ENCODE results near the gene GALNT2. TPM values are rescaled to one million over a fixed set of nuclear protein-coding genes. Genes with fewer than 3 reads are reported as not detected.

Gene GALNT2
- total and polyA plus RNA-seq, 2 experiments from 2014 or later = 17.8 to 48.3 TPM

DNA sequence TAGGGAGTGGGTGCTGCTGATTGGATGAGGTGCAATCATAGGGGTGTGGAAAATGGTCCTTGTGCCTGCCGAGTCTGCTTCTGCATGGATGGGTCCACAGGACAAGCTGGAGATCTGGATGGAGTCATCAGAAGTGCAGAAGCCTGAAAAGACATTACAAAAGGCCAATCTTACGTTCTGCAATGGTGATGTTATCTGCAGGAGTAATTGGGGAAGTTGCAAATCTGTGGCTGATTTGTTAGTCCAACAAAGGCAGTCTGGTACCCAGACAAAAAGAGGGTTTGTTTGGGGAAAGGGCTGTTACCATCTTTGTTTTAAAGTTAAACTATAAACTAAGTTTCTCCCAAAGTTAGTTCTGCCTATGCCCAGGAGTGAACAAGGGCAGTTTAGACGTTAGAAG lies 192.6 kb downstream of the GALNT2 start (continued):
- TF ChIP-seq POLR2AphosphoS5 (IDR thresholded peaks at IDR 0.05; ENCODE audit: low read depth) (no peak), EZH2 (IDR thresholded peaks at IDR 0.05; ENCODE audit: low read depth, unreplicated experiment) (no peak), NANOG (IDR thresholded peaks at IDR 0.05; ENCODE audit: borderline replicate concordance) (no peak), ZNF114 (CRISPR knock-in tag; IDR thresholded peaks at IDR 0.05) (no peak), EZH2phosphoT487 (IDR thresholded peaks at IDR 0.05; ENCODE audit: unreplicated experiment) (no peak), STAT1 (IDR thresholded peaks at IDR 0.05; ENCODE audit: unreplicated experiment) (no peak)
- TF ChIP-seq, protein P1, sequence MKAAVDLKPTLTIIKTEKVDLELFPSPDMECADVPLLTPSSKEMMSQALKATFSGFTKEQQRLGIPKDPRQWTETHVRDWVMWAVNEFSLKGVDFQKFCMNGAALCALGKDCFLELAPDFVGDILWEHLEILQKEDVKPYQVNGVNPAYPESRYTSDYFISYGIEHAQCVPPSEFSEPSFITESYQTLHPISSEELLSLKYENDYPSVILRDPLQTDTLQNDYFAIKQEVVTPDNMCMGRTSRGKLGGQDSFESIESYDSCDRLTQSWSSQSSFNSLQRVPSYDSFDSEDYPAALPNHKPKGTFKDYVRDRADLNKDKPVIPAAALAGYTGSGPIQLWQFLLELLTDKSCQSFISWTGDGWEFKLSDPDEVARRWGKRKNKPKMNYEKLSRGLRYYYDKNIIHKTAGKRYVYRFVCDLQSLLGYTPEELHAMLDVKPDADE (IDR thresholded peaks at IDR 0.05) = no peak
- TF ChIP-seq, protein P2, sequence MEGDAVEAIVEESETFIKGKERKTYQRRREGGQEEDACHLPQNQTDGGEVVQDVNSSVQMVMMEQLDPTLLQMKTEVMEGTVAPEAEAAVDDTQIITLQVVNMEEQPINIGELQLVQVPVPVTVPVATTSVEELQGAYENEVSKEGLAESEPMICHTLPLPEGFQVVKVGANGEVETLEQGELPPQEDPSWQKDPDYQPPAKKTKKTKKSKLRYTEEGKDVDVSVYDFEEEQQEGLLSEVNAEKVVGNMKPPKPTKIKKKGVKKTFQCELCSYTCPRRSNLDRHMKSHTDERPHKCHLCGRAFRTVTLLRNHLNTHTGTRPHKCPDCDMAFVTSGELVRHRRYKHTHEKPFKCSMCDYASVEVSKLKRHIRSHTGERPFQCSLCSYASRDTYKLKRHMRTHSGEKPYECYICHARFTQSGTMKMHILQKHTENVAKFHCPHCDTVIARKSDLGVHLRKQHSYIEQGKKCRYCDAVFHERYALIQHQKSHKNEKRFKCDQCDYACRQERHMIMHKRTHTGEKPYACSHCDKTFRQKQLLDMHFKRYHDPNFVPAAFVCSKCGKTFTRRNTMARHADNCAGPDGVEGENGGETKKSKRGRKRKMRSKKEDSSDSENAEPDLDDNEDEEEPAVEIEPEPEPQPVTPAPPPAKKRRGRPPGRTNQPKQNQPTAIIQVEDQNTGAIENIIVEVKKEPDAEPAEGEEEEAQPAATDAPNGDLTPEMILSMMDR (conservative IDR thresholded peaks at IDR 0.05; ENCODE audit: low read depth in 2 of 2) = no peak

DNA sequence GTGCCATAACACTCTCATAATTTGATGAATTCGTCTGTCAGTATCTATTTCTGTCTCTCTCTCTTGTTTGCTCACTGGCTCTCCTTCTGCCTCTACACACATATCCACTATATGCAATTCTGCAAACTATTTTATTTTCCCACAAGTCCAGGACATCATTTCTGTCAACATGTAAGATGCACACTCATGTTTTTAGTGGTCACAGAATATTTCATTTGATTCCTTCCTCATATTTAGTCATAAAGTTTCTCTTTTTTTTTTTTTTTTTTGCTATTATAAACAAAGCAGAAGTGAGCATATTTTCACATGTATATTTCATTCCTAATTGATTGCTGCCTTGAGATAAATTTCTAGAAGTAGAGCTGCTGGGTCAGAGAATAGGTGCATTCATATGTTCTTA lies 193.8 kb downstream of the GALNT2 start:
- H3K4me1 ChIP-seq (ENCODE audit: insufficient read depth) = no peaks in the 10 kb centered on the region
- no peaks in the 10 kb centered on the region for H3K79me2 ChIP-seq (replicated peaks; ENCODE audit: insufficient read depth)
- H3K4me3 ChIP-seq = no peak overlapping the region
- peaks cover 6% of the 10 kb centered on the region for H3K36me3 ChIP-seq (ENCODE audit: insufficient read depth)
- no peaks in the 10 kb centered on the region for H3K9me2 ChIP-seq (ENCODE audit: insufficient read depth)
- no peaks in the 10 kb centered on the region for H3K4me1 Mint-ChIP-seq
- no peak for DNase-seq (ENCODE audit: low spot score)
- peaks cover 6% of the 10 kb centered on the region; the same call in 2 of the 3 replicates for H3K9me3 Mint-ChIP-seq
- H3K4me3 Mint-ChIP-seq = no peak overlapping the region
- H3K27ac Mint-ChIP-seq = no peak overlapping the region
- H3K27ac ChIP-seq (ENCODE audit: low read depth) = no peak overlapping the region
- H3K27me3 ChIP-seq (ENCODE audit: insufficient read depth) = no peaks in the 10 kb centered on the region
- no peaks in the 10 kb centered on the region for H3F3A ChIP-seq (replicated peaks; ENCODE audit: low read depth)
- H2AFZ ChIP-seq = no peak overlapping the region
- H3K4me2 ChIP-seq = no peak overlapping the region
- peaks cover 58% of the 10 kb centered on the region for H3K36me3 Mint-ChIP-seq (ENCODE audit: low read depth)
- ATAC-seq = no peak
- TF ChIP-seq CREB1 (CRISPR knock-in tag; IDR thresholded peaks at IDR 0.05; ENCODE audit: low read depth) = no peak
- peaks cover 4% of the 10 kb centered on the region for H3K27me3 Mint-ChIP-seq (ENCODE audit: insufficient read depth, low read depth, poor library complexity)
- H4K20me1 ChIP-seq (replicated peaks; ENCODE audit: insufficient read depth) = no peaks in the 10 kb centered on the region; the same call in 1 of the 2 replicates

DNA sequence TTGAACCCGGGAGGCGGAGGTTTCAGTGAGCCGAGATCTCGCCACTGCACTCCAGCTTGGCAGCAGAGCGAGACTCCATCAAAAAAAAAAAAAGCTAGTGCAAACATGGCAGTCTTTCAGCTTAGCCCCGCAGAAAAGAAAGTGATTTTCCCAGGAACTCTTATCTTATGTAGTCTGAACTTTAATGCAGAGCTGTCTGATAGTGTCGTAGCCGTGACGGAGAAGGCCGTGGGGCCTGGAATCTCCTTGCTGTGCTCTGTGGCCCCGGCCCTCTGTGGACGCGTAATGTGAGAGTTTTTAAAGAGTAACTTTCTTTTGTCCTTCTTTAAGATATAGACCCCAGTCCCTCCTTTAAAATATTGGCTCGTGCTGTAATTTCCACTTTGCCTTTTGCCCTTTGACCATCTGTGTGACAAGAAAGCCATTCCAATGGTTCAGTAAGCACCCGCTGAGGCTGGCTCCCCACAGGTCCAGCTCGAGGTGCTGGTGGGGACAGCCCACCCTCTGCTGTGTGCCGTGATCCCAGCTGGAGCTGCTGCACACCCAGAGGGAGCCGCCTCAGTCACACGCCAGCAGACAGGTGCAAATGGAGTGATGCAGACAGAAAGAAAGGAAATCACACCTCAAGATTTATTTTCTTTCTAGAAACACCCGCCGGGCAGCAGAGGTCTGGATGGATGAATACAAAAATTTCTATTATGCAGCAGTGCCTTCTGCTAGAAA lies 195.1 kb downstream of the GALNT2 start:
- no peaks in the 10 kb centered on the region; the same call in 1 of the 2 replicates for H4K20me1 ChIP-seq (replicated peaks; ENCODE audit: insufficient read depth)
- no peak overlapping the region for H3K27ac ChIP-seq (ENCODE audit: low read depth)
- no peaks in the 10 kb centered on the region for H3F3A ChIP-seq (replicated peaks; ENCODE audit: low read depth)
- no peak overlapping the region for H3K4me2 ChIP-seq
- no peak overlapping the region for H3K4me3 ChIP-seq
- Mint-ChIP-seq H3K36me3 (ENCODE audit: low read depth) (peaks cover 52% of the 10 kb centered on the region), H3K27ac (no peak overlapping the region), H3K4me1 (no peaks in the 10 kb centered on the region; the same call in 2 of the 3 replicates), H3K27me3 (ENCODE audit: insufficient read depth, low read depth, poor library complexity) (peaks cover 4% of the 10 kb centered on the region), H3K9me3 (peaks cover 6% of the 10 kb centered on the region; the same call in 2 of the 3 replicates), H3K4me3 (no peak overlapping the region)
- no peaks in the 10 kb centered on the region for H3K27me3 ChIP-seq (ENCODE audit: insufficient read depth)
- TF ChIP-seq JUNB (IDR thresholded peaks at IDR 0.05; ENCODE audit: unreplicated experiment) (no peak), EZH2 (IDR thresholded peaks at IDR 0.05; ENCODE audit: low read depth, unreplicated experiment) (no peak), ZNF114 (CRISPR knock-in tag; IDR thresholded peaks at IDR 0.05) (no peak)
- H2AFZ ChIP-seq = no peak overlapping the region
- H3K79me2 ChIP-seq (replicated peaks; ENCODE audit: insufficient read depth) = no peaks in the 10 kb centered on the region
- no peak for DNase-seq (ENCODE audit: low spot score)
- H3K9me2 ChIP-seq (ENCODE audit: insufficient read depth) = no peaks in the 10 kb centered on the region
- ATAC-seq = no peak
- H3K36me3 ChIP-seq (ENCODE audit: insufficient read depth) = peaks cover 6% of the 10 kb centered on the region
- no peaks in the 10 kb centered on the region for H3K4me1 ChIP-seq (ENCODE audit: insufficient read depth)

Measured in GM23338 (cell line).